ENCODE measurements around the gene GRIA3.

Gene GRIA3

DNA sequence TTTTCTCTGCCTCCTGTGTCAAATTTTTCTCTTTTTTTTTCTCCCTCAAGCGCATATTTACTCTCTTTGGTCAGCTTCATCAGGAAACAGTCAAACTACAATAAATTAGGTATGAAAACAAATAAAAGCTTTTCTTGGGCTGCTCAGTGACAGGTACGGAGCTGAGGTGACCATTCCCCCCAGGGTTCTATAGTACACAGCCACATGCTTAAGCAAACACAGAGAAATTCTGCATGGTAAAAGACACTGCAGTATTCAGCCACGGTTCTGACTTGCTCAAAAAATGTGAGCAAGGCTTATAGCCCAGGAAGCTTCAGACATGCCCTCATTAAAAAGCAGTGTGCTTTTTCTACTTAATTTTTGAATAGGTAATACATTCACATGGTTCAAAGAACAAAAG is 138.5 kb downstream of the GRIA3 start:
- Histone ChIP-seq H3K9ac (no peak overlapping the region), H3K27ac (no peak overlapping the region), H2AFZ (no peak overlapping the region), H3K36me3 (ENCODE audit: control insufficient read depth, insufficient read depth, low read length) (no peaks in the 10 kb centered on the region), H3K27me3 (ENCODE audit: control insufficient read depth, insufficient read depth, low read length) (no peaks in the 10 kb centered on the region), H3K4me2 (ENCODE audit: low read length) (no peak overlapping the region), H3K4me1 (no peaks in the 10 kb centered on the region), H3K4me3 (ENCODE audit: low read depth, low read length) (no peak overlapping the region), H3K9me3 (ENCODE audit: control insufficient read depth, low read length) (no peaks in the 10 kb centered on the region), H3K79me2 (no peaks in the 10 kb centered on the region)
- TF ChIP-seq, protein P1, sequence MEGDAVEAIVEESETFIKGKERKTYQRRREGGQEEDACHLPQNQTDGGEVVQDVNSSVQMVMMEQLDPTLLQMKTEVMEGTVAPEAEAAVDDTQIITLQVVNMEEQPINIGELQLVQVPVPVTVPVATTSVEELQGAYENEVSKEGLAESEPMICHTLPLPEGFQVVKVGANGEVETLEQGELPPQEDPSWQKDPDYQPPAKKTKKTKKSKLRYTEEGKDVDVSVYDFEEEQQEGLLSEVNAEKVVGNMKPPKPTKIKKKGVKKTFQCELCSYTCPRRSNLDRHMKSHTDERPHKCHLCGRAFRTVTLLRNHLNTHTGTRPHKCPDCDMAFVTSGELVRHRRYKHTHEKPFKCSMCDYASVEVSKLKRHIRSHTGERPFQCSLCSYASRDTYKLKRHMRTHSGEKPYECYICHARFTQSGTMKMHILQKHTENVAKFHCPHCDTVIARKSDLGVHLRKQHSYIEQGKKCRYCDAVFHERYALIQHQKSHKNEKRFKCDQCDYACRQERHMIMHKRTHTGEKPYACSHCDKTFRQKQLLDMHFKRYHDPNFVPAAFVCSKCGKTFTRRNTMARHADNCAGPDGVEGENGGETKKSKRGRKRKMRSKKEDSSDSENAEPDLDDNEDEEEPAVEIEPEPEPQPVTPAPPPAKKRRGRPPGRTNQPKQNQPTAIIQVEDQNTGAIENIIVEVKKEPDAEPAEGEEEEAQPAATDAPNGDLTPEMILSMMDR (IDR thresholded peaks at IDR 0.05), result no peak

DNA sequence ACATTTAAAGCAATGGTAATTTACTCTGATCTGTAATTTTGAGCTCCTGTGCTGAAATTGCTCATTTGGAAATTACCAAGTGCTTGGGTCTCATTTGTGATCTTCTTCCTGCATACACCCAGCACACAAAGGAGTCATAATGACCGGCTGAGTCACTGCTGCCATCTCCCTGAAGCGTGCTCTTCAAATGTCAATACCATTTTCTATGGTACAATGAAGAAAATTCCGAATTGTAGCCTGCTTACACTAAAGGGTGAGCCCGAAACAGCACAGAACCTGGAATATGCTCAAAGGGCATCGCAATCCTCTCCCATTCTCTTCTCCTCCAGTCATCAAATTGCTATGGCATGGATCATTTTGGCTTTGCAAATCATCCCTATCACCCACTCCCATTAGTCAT is 140.5 kb downstream of the GRIA3 start:
- H3K36me3 ChIP-seq (ENCODE audit: control insufficient read depth, insufficient read depth, low read length), result no peaks in the 10 kb centered on the region
- no peaks in the 10 kb centered on the region for H3K79me2 ChIP-seq
- H2AFZ ChIP-seq, result no peak overlapping the region
- H3K9me3 ChIP-seq (ENCODE audit: control insufficient read depth, low read length), result no peaks in the 10 kb centered on the region
- no peak overlapping the region for H3K4me2 ChIP-seq (ENCODE audit: low read length)
- no peak overlapping the region for H3K4me3 ChIP-seq (ENCODE audit: low read depth, low read length)
- no peaks in the 10 kb centered on the region for H3K27me3 ChIP-seq (ENCODE audit: control insufficient read depth, insufficient read depth, low read length)
- H3K9ac ChIP-seq, result no peak overlapping the region
- H3K27ac ChIP-seq, result no peak overlapping the region
- H3K4me1 ChIP-seq, result no peaks in the 10 kb centered on the region
- TF ChIP-seq, protein P1 (IDR thresholded peaks at IDR 0.05), result no peak

GRCh38 chrX:123330229-123330942 is 146.3 kb downstream of the GRIA3 start:
- Histone ChIP-seq H3K4me1 (no peaks in the 10 kb centered on the region), H3K4me3 (ENCODE audit: low read depth, low read length) (no peak overlapping the region), H3K27me3 (ENCODE audit: control insufficient read depth, insufficient read depth, low read length) (no peaks in the 10 kb centered on the region), H3K79me2 (no peaks in the 10 kb centered on the region), H3K36me3 (ENCODE audit: control insufficient read depth, insufficient read depth, low read length) (no peaks in the 10 kb centered on the region), H2AFZ (no peak overlapping the region), H3K4me2 (ENCODE audit: low read length) (no peak overlapping the region), H3K27ac (no peak overlapping the region), H3K9ac (no peak overlapping the region), H3K9me3 (ENCODE audit: control insufficient read depth, low read length) (no peaks in the 10 kb centered on the region)
- TF ChIP-seq, protein P1 (IDR thresholded peaks at IDR 0.05), result no peak

DNA sequence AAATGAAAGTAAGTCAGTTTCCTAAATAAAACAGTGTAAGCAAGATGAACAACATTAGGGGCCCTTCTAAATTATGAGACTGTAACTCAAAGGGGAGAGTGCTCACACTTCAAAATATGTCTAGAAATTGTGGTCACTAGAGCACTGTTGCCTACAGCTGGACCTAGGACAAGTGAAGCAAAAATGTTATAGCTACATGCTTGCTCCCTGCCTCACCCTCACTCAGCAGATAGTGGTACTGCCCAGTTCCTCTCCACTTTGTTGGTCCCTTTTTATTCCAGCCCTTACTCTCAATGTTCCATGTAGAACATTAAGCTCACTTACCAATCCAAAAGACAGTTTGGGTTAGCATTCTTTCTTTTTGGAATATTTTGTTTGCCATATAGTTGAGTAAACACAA is 147.3 kb downstream of the GRIA3 start:
- Histone ChIP-seq H3K4me1 (no peaks in the 10 kb centered on the region), H3K27ac (no peak overlapping the region), H3K4me2 (ENCODE audit: low read length) (no peak overlapping the region), H3K27me3 (ENCODE audit: control insufficient read depth, insufficient read depth, low read length) (no peaks in the 10 kb centered on the region), H3K9me3 (ENCODE audit: control insufficient read depth, low read length) (no peaks in the 10 kb centered on the region), H2AFZ (no peak overlapping the region), H3K4me3 (ENCODE audit: low read depth, low read length) (no peak overlapping the region), H3K79me2 (no peaks in the 10 kb centered on the region), H3K9ac (no peak overlapping the region), H3K36me3 (ENCODE audit: control insufficient read depth, insufficient read depth, low read length) (no peaks in the 10 kb centered on the region)
- TF ChIP-seq, protein P1 (IDR thresholded peaks at IDR 0.05), result no peak

- H3K4me3 ChIP-seq (ENCODE audit: low read depth, low read length), result no peak overlapping the region
- H3K79me2 ChIP-seq, result no peaks in the 10 kb centered on the region
- TF ChIP-seq, protein P1 (IDR thresholded peaks at IDR 0.05), result no peak
These were observed 147.8 kb downstream of the GRIA3 start for GRCh38 chrX:123331859-123332258.

More at GRCh38 chrX:123331859-123332258, 147.8 kb downstream of the GRIA3 start:
- Histone ChIP-seq H2AFZ (no peak overlapping the region), H3K9me3 (ENCODE audit: control insufficient read depth, low read length) (no peaks in the 10 kb centered on the region), H3K27me3 (ENCODE audit: control insufficient read depth, insufficient read depth, low read length) (no peaks in the 10 kb centered on the region), H3K4me1 (peaks cover under 1% of the 10 kb centered on the region), H3K27ac (no peak overlapping the region), H3K4me2 (ENCODE audit: low read length) (no peak overlapping the region), H3K36me3 (ENCODE audit: control insufficient read depth, insufficient read depth, low read length) (no peaks in the 10 kb centered on the region), H3K9ac (no peak overlapping the region)

Data from parathyroid adenoma (tissue), 2 donors.